KBM-7 (cell line): ENCODE data around the gene HMOX2.

Experiments
- DNase-seq: peaks from one replicate; pipeline ENCODE4 v3.0.0-alpha.2; 2015
- in situ Hi-C: fragments of 300-500 bp; cut with MboI; formaldehyde crosslinking; loops from 2 replicates; pipeline ENCODE4 v1.14.3; 2020; ENCODE audit warnings: low sequenced_read_pairs, low pct_unique_long_range_greater_than_20kb, mixed read lengths

Gene HMOX2

DNA sequence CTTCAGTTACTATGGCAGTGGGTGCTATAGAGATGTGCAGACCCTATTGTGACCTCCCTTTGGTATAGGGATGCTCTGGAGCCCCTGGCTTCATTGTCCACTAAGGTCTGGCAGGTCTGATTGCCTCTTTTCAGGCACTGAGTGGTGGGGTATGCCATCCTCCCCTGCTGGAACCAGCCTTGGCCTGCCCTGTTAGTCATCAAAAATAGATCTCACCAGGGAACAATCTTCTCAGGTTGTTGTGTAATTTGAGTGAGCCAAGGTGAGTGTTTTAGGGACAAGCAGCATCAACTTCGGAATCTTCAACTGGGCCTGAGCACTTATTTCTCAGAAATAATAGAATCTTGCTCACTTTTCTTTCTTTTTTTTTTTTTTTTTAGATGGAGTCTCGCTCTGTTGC, 19.6 kb downstream of the HMOX2 start:
- in situ Hi-C loops = no loop called here
- no peak for DNase-seq

GRCh38 chr16:4496305-4496704, 20.1 kb downstream of the HMOX2 start:
- DNase-seq = no peak
- in situ Hi-C loops = no loop called here

DNA sequence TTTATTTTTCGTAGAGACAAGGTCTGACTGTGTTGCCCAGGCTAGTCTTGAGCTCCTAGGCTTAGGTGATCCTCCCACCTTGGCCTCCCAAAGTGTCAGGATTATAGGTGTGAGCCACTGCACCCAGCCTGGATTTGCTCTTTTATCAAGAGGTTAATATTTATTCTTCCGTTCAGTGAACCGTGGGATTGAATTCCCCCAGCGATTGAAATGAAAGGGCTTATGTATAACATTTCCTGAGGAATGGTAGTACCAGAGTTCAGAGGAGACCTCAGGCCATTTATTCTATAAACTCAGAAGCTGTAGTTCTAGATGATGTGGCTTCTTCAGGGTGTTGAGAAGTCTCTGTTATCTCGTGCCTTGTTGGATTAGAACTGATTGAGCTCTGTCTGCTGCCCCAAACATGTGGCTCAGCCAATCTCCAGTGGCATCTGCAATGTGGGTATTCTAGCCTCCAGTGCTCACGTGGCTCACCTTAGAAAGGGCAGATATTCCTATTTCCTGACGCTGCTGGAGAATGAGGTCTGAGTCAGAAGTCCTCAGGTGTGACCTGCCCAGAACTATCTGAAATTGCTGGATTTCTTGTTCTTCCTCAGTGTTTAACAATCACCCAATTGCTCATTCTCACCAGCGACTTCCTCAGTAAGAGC, 22.5 kb downstream of the HMOX2 start:
- no peak for DNase-seq
- in situ Hi-C loops = no loop called here

DNA sequence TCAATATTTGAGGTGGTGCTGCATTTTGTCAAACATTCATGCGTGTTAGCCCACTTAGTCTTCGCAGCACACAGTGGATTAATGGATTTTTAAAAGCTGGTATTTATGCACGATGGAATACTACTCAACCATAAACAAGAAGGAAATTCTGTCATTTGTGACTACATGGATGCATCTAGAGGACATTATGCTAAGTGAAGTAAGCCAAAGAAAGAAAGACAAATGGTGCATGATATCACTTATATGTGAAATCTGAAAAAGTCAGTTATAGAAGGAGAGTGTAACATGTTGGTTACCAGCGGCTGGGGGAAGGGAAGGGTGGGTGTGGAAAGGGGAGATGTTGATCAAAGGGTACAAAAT, 23.0 kb downstream of the HMOX2 start:
- in situ Hi-C loops = no loop called here
- DNase-seq = no peak

DNA sequence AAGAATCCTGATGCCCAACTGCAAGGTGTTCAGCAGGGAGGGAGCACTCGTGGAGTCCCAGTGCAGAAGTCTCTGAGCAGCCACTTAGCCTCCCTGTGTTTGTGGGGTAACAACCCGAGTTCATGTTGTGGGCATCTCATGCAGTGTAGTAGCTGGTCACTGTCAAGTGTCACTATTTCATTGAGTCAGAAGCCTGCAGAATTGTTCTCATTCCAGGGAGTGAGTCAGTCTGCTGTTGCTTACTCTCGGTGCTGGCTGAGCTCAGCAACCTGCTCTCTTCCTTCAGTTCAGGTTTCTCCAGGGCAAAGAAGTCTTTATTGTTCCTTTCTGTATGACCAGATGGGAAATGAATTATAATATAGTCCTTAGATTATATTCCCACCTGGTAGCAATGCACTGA, 24.1 kb downstream of the HMOX2 start:
- DNase-seq = no peak
- in situ Hi-C loops = no loop called here

- DNase-seq = no peak
- in situ Hi-C loops = no loop called here
Observed at GRCh38 chr16:4501071-4501478, 24.9 kb downstream of the HMOX2 start.

DNA sequence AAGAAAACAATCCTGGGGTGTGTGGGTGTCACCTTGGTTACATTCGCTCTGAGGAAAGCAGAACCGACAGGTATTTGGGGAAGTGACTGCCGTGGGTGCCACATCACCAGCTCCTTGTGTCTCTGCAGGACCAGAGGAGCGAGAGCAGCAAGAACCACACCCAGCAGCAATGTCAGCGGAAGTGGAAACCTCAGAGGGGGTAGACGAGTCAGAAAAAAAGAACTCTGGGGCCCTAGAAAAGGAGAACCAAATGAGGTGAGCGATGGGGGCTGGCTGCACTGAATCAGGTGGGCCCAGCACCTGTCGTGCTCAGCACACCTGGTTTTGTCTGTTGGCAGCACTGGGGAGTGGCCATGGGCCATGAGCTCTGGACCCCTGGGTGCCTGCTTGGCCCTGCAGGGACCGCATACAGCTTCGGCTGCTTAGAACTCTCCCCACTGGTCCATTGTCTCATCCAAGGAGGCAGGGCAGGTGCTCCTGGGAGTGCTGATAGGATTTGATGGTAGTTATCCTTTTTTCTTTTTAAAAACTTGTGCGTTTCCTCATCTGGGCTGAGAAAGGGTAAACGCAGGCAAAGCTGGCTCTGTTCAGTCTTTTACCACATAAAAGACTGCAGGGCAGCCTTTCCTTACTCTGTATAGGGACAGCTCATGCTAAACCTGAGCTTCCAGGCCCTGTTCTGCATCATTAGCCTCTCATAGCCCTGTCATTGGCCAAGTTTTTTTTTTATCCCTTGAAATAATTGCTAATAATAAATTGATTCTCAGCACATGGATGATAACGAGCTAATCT, 29.4 kb downstream of the HMOX2 start:
- in situ Hi-C loops = no loop called here
- peak; percentile 91 for DNase-seq

- peak; percentile 71 for DNase-seq
- in situ Hi-C loops = no loop called here
Observed at GRCh38 chr16:4506450-4506849, 30.3 kb downstream of the HMOX2 start.

- in situ Hi-C loops = no loop called here
- no peak for DNase-seq
Observed at GRCh38 chr16:4507588-4508345, 31.6 kb downstream of the HMOX2 start.

DNA sequence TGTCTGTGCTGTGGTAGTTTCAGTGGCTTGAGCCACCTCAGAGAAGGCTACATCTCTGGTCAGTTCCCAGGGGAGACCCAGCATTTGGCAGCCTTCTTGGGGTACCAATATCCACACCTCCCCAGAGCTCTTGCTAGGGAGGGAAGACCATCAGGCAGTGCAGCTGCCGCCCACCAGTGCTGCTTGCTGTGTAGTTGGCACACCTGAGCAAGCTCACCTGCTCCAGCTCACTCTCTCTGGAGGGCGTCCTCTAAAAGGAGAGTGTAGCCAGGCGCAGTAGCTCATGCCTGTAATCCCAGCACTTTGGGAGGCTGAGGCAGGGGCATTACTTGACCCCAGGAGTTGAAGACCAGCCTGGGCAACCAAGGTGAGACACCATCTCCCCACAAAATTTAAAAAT, 32.6 kb downstream of the HMOX2 start:
- in situ Hi-C loops = no loop called here
- no peak for DNase-seq

DNA sequence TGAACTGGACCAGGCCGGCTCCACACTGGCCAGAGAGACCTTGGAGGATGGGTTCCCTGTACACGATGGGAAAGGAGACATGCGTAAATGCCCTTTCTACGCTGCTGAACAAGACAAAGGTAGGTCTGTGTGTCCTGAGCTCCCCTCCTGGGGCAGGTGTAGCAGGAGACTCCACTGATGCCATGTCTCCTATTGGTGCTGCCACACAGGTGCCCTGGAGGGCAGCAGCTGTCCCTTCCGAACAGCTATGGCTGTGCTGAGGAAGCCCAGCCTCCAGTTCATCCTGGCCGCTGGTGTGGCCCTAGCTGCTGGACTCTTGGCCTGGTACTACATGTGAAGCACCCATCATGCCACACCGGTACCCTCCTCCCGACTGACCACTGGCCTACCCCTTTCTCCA, 33.2 kb downstream of the HMOX2 start:
- in situ Hi-C loops = no loop called here
- DNase-seq = no peak

DNA sequence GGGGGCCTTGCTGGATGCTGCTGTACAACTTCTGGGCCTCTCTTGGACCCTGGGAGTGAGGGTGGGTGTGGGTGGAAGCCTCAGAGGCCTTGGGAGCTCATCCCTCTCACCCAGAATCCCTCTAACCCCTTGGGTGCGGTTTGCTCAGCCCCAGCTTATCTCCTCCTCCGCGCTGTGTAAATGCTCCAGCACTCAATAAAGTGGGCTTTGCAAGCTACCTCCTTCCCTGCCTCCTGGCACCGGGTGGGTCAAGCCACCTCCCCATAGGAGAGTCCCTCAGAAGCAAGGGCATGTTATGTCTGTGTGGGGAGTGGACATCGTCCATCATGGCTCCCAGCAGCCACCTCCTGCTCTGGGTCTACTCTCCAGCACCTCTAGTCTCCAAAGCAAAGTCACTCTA, 33.9 kb downstream of the HMOX2 start:
- in situ Hi-C loops = no loop called here
- DNase-seq = no peak

DNA sequence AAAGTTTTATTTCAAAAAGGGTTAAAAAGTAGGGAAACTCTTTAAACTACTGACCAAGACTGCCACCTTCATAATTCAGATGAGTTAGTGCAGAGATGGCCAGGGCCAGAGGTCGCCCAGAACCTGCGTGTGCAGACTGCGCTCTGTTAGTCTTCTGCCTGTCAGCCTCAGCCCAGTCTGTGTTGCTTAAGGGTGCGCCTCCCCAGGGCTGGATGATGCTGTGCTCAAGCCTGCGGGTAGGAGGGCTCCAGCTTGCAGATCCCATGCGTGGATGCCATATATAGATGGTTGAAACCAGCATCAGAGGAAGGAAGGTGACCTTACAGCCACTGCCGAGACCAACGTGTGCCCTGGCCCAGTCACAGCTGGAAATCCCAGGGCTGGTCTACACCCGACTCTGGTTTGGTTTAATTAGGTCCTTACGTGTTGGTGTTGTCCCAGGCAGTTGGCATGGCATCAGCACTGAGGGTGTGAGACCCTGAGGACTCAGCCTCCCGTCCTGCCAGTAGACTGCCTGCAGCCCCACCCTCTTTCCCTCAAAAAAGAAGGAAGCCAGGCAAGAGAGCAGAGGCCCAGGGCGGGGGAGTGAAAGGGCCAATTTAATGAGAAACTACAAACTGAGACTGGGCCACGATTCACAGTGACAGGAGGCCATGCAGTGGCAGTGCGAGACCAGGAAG, 34.7 kb downstream of the HMOX2 start:
- in situ Hi-C loops = no loop called here

DNA sequence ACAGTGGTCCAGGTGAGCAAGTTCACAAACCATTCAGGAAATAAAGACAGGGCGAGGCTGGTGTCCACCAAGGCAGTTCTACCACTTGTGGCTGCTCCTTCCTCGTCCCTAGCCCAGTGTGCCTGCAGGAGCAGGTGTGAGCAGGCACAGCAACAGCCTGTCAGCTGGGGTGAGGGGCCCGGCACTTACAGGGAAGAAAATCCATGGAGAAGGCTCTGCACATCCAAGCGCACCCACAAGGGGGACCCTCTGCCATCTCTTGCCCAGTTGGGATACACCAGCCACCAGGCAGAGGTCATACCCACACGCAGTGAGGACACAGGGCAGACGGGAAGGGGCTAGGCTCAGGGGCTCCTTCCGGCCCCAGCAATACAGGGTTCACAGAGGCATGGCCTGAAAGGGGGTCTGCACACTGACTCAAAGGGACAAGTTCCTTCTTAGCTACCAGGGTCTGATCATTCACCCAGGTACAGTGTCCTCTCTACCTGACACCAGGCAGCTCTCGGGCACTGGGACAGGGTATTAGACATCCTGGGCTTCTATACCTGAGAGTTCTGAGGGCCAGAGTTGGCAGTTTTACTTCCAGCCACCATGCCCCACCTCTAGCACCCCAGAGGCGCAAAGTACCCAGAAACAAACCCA, 35.4 kb downstream of the HMOX2 start:
- in situ Hi-C loops = no loop called here
- DNase-seq = peak; percentile 72

More for the DNA sequence above, 34.7 kb downstream of the HMOX2 start:
- peak; percentile 40 for DNase-seq

- in situ Hi-C loops = no loop called here
- DNase-seq = no peak
Observed at GRCh38 chr16:4512473-4512872, 36.3 kb downstream of the HMOX2 start.

- in situ Hi-C loops = no loop called here
Observed at GRCh38 chr16:4513086-4513860, 37.1 kb downstream of the HMOX2 start.

DNA sequence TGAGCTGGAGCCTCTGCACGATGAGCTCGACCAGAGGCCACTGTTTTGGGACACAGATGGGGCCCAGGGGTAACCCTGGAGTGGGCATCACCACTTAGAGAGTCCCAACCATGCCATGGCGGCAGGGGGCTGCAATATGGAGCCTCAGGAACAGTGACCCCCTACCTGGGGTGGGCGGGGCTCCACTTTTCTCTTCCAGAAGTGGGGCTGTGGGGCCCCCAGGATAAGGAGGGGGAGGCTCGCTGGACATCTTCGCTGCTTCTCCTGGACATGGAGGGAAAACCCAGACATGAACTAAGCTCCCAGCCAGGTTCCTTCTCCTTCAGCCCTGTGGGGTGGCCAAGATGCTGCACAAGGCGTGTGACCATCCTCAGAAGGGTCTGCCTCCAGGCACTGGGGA, 37.7 kb downstream of the HMOX2 start:
- in situ Hi-C loops = no loop called here
- no peak for DNase-seq

More at GRCh38 chr16:4513086-4513860, 37.1 kb downstream of the HMOX2 start:
- no peak for DNase-seq

- DNase-seq = peak; percentile 38
- in situ Hi-C loops = no loop called here
Observed at GRCh38 chr16:4514606-4515005, 38.4 kb downstream of the HMOX2 start.
